Spinal cord (tissue), 10 donors: Measurements from ENCODE around the gene ZNF143. TPM values are rescaled to one million over a fixed set of nuclear protein-coding genes. Genes with fewer than 3 reads are reported as not detected.
"Not testable (repeated sequence)": the region's sequence is repeated elsewhere in the genome, so short reads cannot be mapped to it uniquely, and the experiment has no call there.

ENCODE experiments used
- DNase-seq, 6 donors: peaks; one replicate each; pipeline versions ENCODE4 v3.0.0 to v3.0.0-alpha.2; 2013 to 2015; ENCODE audit warnings: low spot score in 6 of 6, low read depth in 4 of 6
- H3K27ac ChIP-seq: one replicate; pipeline ENCODE4 v1.5.1; 2013; ENCODE audit warnings: low read depth, low read length, control low read depth
- H3K27me3 ChIP-seq: one replicate; pipeline ENCODE4 v1.6.1; 2013; ENCODE audit warnings: low read length; ENCODE audit not compliant: control insufficient read depth, insufficient read depth
- H3K36me3 ChIP-seq: one replicate; pipeline ENCODE4 v1.6.1; 2013; ENCODE audit warnings: low read length; ENCODE audit not compliant: control insufficient read depth, insufficient read depth
- H3K4me1 ChIP-seq: one replicate; pipeline ENCODE4 v1.6.1; 2013; ENCODE audit warnings: low read length; ENCODE audit not compliant: control insufficient read depth, insufficient read depth
- H3K4me3 ChIP-seq: one replicate; pipeline ENCODE4 v1.5.1; 2013; ENCODE audit warnings: low read depth, low read length, control low read depth
- H3K9me3 ChIP-seq: one replicate; pipeline ENCODE4 v1.6.1; 2013; ENCODE audit warnings: low read length; ENCODE audit not compliant: control insufficient read depth, insufficient read depth
- WGBS: methylation state at CpG from one replicate; pipeline ENCODE4 v1.1.5; 2013; ENCODE audit warnings: missing lambda C conversion rate; ENCODE audit not compliant: insufficient coverage; 5-methylcytosine and 5-hydroxymethylcytosine counted together
- polyA plus RNA-seq, 2 donors: library from polyadenylated mRNA; unstranded; fragments of 120-200 nt; gene quantifications; one replicate each; pipeline ENCODE4 v1.2.1, GENCODE V29; 2013; ENCODE audit not compliant: insufficient read length in 2 of 2
- total RNA-seq, 2 donors: library from RNA; depleted of rRNA in 1 of 2; stranded (reverse); fragments of 120-200 nt in 1 of 2; fragments of >200 nt in 1 of 2; gene quantifications; one replicate each; pipeline versions ENCODE4 v1.2.3 to v1.2.4, GENCODE V29; 2013 to 2014
- donor health status: healthy.

The ZNF143 gene
- total and polyA plus RNA-seq, 4 donors = 17.4 to 30.3 (median 22.8) TPM

GRCh38 chr11:9493492-9493891 lies 32.7 kb downstream of the ZNF143 start:
- no peak overlapping the region for H3K27ac ChIP-seq
- peaks cover 49% of the 10 kb centered on the region for H3K36me3 ChIP-seq
- H3K4me1 ChIP-seq = no peaks in the 10 kb centered on the region
- no peak for DNase-seq
- no peak overlapping the region for H3K4me3 ChIP-seq
- no CpG with 5 or more reads among the region's 1 CpG for WGBS
- H3K9me3 ChIP-seq = no peaks in the 10 kb centered on the region
- H3K27me3 ChIP-seq = no peaks in the 10 kb centered on the region

GRCh38 chr11:9494316-9494715 lies 33.5 kb downstream of the ZNF143 start:
- Histone ChIP-seq H3K9me3 (no peaks in the 10 kb centered on the region), H3K36me3 (peaks cover 49% of the 10 kb centered on the region), H3K4me3 (no peak overlapping the region), H3K27ac (no peak overlapping the region), H3K4me1 (no peaks in the 10 kb centered on the region), H3K27me3 (no peaks in the 10 kb centered on the region)
- no CpG with 5 or more reads among the region's 3 CpGs for WGBS
- no peak for DNase-seq

GRCh38 chr11:9495803-9496514 lies 35.1 kb downstream of the ZNF143 start:
- 100% methylated on average over 2 of the region's 6 CpGs for WGBS
- H3K27ac ChIP-seq = no peak overlapping the region
- H3K4me3 ChIP-seq = no peak overlapping the region
- no peaks in the 10 kb centered on the region for H3K9me3 ChIP-seq
- H3K4me1 ChIP-seq = no peaks in the 10 kb centered on the region
- no peaks in the 10 kb centered on the region for H3K27me3 ChIP-seq
- DNase-seq = no peak
- H3K36me3 ChIP-seq = peaks cover 52% of the 10 kb centered on the region

GRCh38 chr11:9498457-9499078 lies 37.8 kb downstream of the ZNF143 start:
- Histone ChIP-seq H3K36me3 (peaks cover 48% of the 10 kb centered on the region), H3K4me1 (no peaks in the 10 kb centered on the region), H3K4me3 (no peak overlapping the region), H3K27ac (no peak overlapping the region), H3K27me3 (no peaks in the 10 kb centered on the region), H3K9me3 (no peaks in the 10 kb centered on the region)
- WGBS = no CpG with 5 or more reads among the region's 4 CpGs
- no peak for DNase-seq

GRCh38 chr11:9506489-9507276 lies 45.9 kb downstream of the ZNF143 start:
- H3K4me3 ChIP-seq = no peak overlapping the region
- peaks cover 18% of the 10 kb centered on the region for H3K36me3 ChIP-seq
- WGBS = 0% methylated on average over 1 of the region's 6 CpGs

GRCh38 chr11:9507277-9507580 lies 46.4 kb downstream of the ZNF143 start:
- H3K9me3 ChIP-seq = no peaks in the 10 kb centered on the region
- no peak overlapping the region for H3K27ac ChIP-seq
- no peak overlapping the region for H3K4me3 ChIP-seq
- no CpG with 5 or more reads among the region's 1 CpG for WGBS
- peaks cover 18% of the 10 kb centered on the region for H3K36me3 ChIP-seq
- H3K27me3 ChIP-seq = no peaks in the 10 kb centered on the region
- DNase-seq = no peak
- H3K4me1 ChIP-seq = no peaks in the 10 kb centered on the region

More at GRCh38 chr11:9506489-9507276, 45.9 kb downstream of the ZNF143 start:
- Histone ChIP-seq H3K27me3 (no peaks in the 10 kb centered on the region), H3K27ac (no peak overlapping the region), H3K4me1 (no peaks in the 10 kb centered on the region), H3K9me3 (no peaks in the 10 kb centered on the region)
- peak; percentile 44 to 93 (median 68) for DNase-seq

GRCh38 chr11:9509041-9509440 lies 48.2 kb downstream of the ZNF143 start:
- Histone ChIP-seq H3K9me3 (no peaks in the 10 kb centered on the region), H3K36me3 (peaks cover 22% of the 10 kb centered on the region), H3K27ac (no peak overlapping the region), H3K4me3 (no peak overlapping the region), H3K27me3 (no peaks in the 10 kb centered on the region), H3K4me1 (no peaks in the 10 kb centered on the region)
- no CpG with 5 or more reads among the region's 2 CpGs for WGBS
- DNase-seq = no peak

GRCh38 chr11:9512370-9513019 lies 51.7 kb downstream of the ZNF143 start:
- Histone ChIP-seq H3K27ac (no peak overlapping the region), H3K4me3 (no peak overlapping the region), H3K9me3 (no peaks in the 10 kb centered on the region), H3K4me1 (no peaks in the 10 kb centered on the region), H3K36me3 (peaks cover 40% of the 10 kb centered on the region), H3K27me3 (no peaks in the 10 kb centered on the region)
- no peak for DNase-seq
- WGBS = 95% methylated on average over 2 of the region's 5 CpGs

- not testable (repeated sequence) for H3K27ac ChIP-seq, H3K4me3 ChIP-seq, DNase-seq, H3K27me3 ChIP-seq, H3K9me3 ChIP-seq, H3K4me1 ChIP-seq
- no CpG with 5 or more reads among the region's 1 CpG for WGBS
- H3K36me3 ChIP-seq = peaks cover 37% of the 10 kb centered on the region
Measured at GRCh38 chr11:9514576-9514975, 53.8 kb downstream of the ZNF143 start.
